Measurements from ENCODE around the gene ZNF423.
"Not testable (repeated sequence)": the region's sequence is repeated elsewhere in the genome, so short reads cannot be mapped to it uniquely, and the experiment has no call there.

ZNF423 gene

DNA sequence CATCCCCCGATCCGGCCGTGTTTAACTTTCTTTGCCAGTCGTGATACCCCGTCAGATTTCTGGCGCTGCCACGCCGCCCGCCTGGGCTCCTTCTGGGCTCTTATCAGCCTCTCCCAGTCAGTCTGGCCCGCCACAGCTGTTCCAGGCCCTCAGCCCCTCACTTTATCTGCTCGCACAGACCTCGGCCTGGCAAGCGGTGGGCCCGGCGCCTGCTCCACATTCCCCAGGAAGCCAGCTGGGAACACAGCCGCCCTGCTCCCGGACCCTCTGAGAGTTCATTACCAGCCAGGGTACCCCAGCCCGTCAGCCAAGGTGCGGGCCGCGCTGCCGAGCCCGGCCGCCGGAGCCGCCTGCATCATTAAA lies 157.5 kb downstream of the ZNF423 start:
- DNase-seq (ENCODE audit: low read depth, low spot score): no peak

DNA sequence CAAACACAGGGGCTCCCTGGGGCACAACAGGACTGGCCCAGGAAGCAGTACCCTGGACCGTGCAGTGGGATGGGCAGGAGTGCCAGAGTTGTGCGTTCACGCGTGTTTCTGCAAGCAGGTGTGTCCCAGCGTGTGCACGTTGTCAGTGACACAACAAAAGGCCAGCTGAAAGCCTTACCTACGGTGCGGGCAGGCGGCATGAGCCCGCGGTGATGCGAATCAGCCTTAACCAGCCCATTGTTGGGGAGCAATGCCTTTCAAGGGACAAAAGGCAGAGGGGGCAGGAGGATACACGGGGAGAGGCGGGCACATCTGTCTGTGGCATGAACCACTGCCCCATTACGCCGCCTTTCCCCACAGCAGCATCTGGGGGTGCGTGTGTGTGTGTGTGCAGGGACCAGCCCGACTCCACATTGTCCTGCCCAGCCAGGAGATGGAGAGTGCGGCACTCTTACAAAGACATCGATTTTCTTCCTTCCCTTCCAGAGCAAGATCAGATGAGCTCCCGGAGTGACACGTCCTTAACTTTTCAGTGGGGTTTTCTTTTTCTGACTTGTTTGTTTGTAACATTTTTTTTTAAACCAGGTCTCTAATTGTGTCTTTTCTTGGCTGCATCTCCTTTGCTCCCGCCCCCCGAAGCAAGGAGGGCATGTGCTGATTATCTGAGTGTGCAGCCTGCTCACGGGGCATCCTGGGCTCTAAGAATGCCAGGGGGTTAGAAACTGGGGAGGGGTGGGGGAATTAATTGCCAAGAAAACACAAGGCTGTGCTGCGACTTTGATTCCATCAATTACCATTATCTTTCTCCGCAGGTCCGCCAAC lies 158.1 kb downstream of the ZNF423 start:
- no peak for DNase-seq (ENCODE audit: low read depth, low spot score)

DNA sequence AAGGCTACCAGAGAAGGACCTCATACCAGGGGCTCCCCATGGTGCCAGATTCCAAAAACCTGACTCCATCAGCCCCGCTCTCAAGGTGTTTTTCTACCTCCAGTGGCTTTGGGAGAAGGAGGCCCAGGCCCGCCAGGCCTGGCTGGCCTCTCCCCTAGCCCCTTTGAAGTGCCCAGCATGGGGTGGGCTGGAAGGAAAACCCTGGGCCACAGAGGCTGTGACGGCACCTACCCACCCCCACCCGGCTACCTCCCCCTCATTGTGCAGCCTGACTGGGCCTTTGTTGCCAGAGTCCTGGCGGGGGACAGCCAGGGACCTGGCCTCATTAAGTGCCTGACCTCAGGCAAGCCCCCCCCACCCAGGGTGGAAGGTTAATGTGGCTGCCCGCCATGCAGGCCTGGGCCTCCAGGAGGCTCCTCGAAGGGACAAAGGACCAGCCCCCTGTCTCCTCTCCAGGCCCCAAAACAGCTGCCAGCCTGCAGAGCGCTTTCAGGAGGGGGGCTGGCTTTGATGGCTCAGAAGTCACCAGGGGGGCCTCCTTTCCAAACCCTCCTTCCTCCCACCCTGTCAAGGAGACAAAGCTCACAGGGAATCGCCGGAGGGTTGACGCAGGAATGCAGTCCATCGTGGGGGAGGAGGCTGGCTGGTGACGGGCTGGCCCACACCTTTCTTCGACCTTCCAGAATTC lies 159.4 kb downstream of the ZNF423 start:
- DNase-seq (ENCODE audit: low read depth, low spot score): peak; percentile 56

DNA sequence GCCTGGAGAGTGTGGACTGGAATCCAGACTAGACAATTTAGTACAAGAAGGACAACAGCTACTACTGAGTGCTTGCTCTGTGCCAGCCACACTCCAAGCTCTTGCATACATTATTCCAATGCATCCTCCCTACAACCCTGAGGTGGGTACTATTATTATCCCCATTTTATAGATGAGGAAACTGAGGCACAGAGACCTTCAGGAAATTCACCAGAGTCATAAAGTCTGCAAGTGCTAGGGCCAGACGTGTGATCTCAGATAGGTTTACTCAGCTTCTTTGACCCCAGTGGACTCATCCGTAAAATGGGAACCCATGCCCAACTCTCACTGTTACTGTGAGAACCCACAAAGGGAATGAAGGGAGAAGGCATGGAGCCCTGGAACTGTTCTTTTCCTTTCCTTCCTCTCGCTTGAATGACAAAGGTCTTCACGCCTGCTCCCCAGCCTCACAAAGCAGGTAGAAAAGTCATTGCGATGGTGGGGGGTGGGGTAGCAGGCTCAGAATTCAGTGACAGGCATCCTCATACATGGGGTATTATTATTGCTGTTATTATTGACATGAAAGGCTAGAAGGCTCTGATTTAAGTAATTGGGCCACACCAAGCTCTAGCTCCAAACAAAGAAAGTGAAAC lies 160.0 kb downstream of the ZNF423 start:
- DNase-seq (ENCODE audit: low read depth, low spot score): no peak

DNA sequence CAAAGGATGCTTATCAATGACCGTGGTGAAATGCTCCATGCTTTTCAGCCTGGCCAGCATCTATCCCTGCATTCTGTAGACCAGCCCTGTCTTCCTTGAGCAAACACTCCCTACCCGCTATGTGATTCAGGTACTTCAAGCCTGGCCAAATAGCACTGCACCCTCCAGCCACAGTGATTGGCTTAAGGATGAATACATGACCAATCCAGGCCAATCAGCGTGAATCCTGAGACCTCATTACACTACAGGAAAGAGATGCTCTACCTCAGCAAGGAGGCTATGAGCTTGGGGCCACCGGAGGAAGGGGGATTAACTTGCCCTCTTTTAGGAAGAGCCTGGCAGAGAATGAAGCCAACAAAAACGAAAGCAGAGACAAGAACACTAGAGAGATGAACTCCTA lies 162.5 kb downstream of the ZNF423 start:
- DNase-seq (ENCODE audit: low read depth, low spot score): no peak

- DNase-seq (ENCODE audit: low read depth, low spot score): no peak
These were observed 165.1 kb downstream of the ZNF423 start for GRCh38 chr16:49690778-49691177.

DNA sequence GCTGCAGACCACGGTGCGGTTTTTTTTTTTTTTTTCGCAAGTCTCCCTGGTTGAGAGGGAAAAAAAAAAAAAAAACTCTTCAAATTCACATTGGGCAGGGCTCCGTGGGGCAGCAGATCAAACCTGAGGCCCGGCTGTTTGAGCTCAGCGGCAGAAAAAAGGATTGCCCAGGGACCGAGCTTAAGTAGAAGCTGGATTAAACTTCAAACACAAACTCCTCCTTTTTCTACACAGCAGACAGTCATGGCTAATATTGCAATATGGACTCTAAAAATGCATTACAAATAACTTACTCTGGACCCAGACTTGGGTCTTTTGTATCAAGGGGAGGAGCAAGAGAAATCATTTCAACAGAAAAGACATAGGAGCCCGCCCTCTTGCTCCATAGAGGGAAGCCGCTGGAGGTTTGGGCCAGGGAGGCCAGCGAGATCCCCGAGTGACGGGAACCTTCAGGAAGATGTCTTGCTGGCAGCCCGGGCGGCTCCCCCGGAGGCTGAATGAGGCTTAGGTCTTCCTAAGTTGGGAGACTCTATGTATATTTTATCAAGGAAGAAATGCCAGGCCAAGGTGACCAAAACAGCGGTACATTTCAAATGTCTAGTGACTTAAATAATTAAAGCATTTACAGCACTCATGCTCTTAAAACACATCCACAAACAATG lies 167.7 kb downstream of the ZNF423 start:
- no peak for DNase-seq (ENCODE audit: low read depth, low spot score)

DNA sequence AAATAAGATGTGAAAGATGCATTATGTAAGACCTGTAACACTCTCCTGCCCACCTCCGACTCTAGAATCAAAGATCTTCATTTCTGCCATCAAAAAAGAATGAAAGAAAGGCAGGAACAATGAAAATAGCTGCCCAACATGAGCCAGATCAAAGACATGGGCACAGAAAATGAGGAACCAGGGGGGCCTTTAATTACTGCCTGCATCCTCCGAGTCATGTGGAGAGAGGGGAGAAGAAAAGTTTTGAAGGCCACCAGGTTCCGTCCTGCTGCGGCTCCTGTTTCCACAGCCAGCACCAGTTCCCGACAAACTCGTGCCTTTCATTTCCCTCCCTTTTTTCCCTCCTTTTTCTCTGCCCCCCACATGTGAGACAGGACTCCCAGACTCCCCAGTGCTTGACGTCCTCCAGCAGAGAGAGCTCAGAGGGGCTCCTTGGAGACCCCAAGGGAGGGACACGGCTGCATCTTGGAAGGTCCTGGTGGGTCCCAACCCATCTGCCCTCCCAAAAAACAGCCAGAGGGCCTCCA lies 168.4 kb downstream of the ZNF423 start:
- DNase-seq (ENCODE audit: low read depth, low spot score): no peak

GRCh38 chr16:49684696-49685095 lies 171.2 kb downstream of the ZNF423 start:
- DNase-seq (ENCODE audit: low read depth, low spot score): no peak

- DNase-seq (ENCODE audit: low read depth, low spot score): no peak
These were observed 173.2 kb downstream of the ZNF423 start for GRCh38 chr16:49682577-49683165.

GRCh38 chr16:49681217-49681883 lies 174.6 kb downstream of the ZNF423 start:
- no peak for DNase-seq (ENCODE audit: low read depth, low spot score)

DNA sequence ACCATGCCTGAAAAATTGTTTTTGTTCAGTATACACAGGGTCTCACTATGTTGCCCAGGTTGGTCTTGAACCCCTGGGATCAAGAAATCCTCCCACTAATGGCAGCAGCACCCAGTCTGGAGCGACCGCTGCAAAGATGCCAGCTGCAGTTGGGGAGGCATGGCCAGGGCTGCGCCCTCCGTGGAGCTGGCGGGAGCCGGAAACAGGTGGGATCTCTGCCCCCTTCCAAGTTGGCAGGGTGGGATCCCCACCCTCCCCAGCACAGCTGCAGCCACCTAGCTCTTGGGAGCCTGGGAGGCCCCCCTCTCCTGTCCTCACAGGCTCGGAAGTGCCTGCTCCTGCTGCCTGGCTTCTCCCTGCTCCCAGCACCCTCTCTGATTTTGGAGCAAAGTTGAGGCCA lies 176.8 kb downstream of the ZNF423 start:
- DNase-seq (ENCODE audit: low read depth, low spot score): no peak

- not testable (repeated sequence) for DNase-seq (ENCODE audit: low read depth, low spot score)
These were observed 178.3 kb downstream of the ZNF423 start for GRCh38 chr16:49677661-49678060.

GRCh38 chr16:49675413-49675812 lies 180.5 kb downstream of the ZNF423 start:
- no peak for DNase-seq (ENCODE audit: low read depth, low spot score)

- no peak for DNase-seq (ENCODE audit: low read depth, low spot score)
These were observed 180.9 kb downstream of the ZNF423 start for GRCh38 chr16:49674990-49675389.

GRCh38 chr16:49674351-49674851 lies 181.5 kb downstream of the ZNF423 start:
- no peak for DNase-seq (ENCODE audit: low read depth, low spot score)

- DNase-seq (ENCODE audit: low read depth, low spot score): no peak
These were observed 182.5 kb downstream of the ZNF423 start for GRCh38 chr16:49673442-49673841.

DNA sequence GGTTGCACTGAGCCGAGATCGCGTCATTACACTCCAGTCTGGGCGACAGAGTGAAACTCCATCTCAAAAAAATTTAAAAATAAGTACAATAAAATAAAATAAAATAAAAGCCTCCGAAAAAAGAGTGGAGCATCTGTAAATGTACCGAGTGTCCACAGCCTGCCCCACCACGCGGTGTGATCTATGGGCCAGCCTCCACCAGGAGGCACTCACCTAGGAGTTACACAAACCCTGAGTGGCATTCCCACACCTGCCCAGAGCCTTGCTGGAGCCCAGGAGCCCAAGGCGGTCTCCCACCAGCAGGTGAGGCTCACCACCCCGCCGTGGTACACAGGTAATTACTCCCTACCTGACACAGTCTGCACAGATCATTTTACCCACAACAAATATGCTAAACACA lies 183.2 kb downstream of the ZNF423 start:
- no peak for DNase-seq (ENCODE audit: low read depth, low spot score)

- DNase-seq (ENCODE audit: low read depth, low spot score): no peak
These were observed 184.6 kb downstream of the ZNF423 start for GRCh38 chr16:49671333-49671732.

GRCh38 chr16:49670627-49671026 lies 185.3 kb downstream of the ZNF423 start:
- no peak for DNase-seq (ENCODE audit: low read depth, low spot score)

All from iPS DF 19.7 (cell line).